ENCODE measurements around the gene PCBP3.

The PCBP3 gene

DNA sequence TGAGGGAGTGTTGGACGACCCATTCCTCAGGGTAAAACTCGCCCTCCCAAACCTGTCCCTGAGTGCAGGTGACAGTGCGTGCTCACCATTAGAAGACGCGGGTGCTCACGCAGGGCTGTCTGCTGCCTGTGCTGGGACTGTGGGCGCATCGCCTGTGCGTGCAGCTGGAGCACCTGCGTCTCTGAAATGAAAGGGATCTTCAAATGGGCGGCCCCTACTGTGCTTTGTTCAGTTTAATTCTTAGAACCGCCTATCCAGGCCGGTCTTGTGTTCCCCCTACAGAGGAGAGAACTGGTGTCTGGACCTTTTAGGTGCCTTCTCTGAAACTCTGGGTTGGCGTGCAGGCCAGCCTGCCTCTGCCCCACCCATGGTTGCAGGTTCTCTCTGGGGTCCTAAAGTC lies 125.8 kb downstream of the PCBP3 start:
- peaks cover 0 to 66% (median 39%) of the 10 kb centered on the region in 11 experiments; a peak in 14 of 22 replicates for H3K36me3 ChIP-seq
- H3K4me2 ChIP-seq, result no peak overlapping the region
- H3K4me3 ChIP-seq, result no peak overlapping the region
- H3K27ac ChIP-seq, result no peak overlapping the region
- H3K9me3 ChIP-seq (replicated peaks in 1 of 11), result peaks cover 4 to 24% (median 23%) of the 10 kb centered on the region in 11 experiments; a peak in 21 of 22 replicates
- H4K20me1 ChIP-seq, result peaks cover 0 to 64% (median 8%) of the 10 kb centered on the region in 11 experiments; a peak in 9 of 22 replicates
- TF ChIP-seq Cebpa-rat (IDR thresholded peaks at IDR 0.05), result no peak
- peaks cover 11 to 26% (median 20%) of the 10 kb centered on the region in 10 experiments for H3K4me1 ChIP-seq
- no peak overlapping the region for H3K9ac ChIP-seq
- H3K27me3 ChIP-seq, result no peaks in the 10 kb centered on the region

- Histone ChIP-seq H3K9ac (no peak overlapping the region), H3K4me3 (no peak overlapping the region), H3K4me1 (peaks cover 11 to 32% (median 23%) of the 10 kb centered on the region in 10 experiments), H4K20me1 (peaks cover 0 to 58% (median 8%) of the 10 kb centered on the region in 11 experiments; a peak in 9 of 22 replicates), H3K4me2 (no peak overlapping the region), H3K27me3 (no peaks in the 10 kb centered on the region), H3K9me3 (replicated peaks in 1 of 11) (peaks cover 4 to 29% (median 23%) of the 10 kb centered on the region in 11 experiments; a peak in 21 of 22 replicates), H3K36me3 (peaks cover 0 to 67% (median 37%) of the 10 kb centered on the region in 11 experiments; a peak in 14 of 22 replicates), H3K27ac (no peak overlapping the region)
- TF ChIP-seq Cebpa-rat (IDR thresholded peaks at IDR 0.05), result no peak
Measured at GRCh38 chr21:45769896-45770295, 126.4 kb downstream of the PCBP3 start.

GRCh38 chr21:45772180-45772579 lies 128.7 kb downstream of the PCBP3 start:
- Histone ChIP-seq H3K4me1 (peaks cover 10 to 34% (median 20%) of the 10 kb centered on the region in 10 experiments), H3K9ac (no peak overlapping the region), H3K36me3 (peaks cover 0 to 66% (median 27%) of the 10 kb centered on the region in 11 experiments; a peak in 16 of 22 replicates), H4K20me1 (peaks cover 0 to 36% (median 5%) of the 10 kb centered on the region in 11 experiments; a peak in 9 of 22 replicates), H3K27ac (no peak overlapping the region), H3K4me2 (no peak overlapping the region), H3K9me3 (replicated peaks in 1 of 11) (peaks cover 16 to 49% (median 41%) of the 10 kb centered on the region in 11 experiments), H3K27me3 (no peaks in the 10 kb centered on the region), H3K4me3 (no peak overlapping the region)
- TF ChIP-seq Cebpa-rat (IDR thresholded peaks at IDR 0.05), result no peak

GRCh38 chr21:45774291-45774690 lies 130.8 kb downstream of the PCBP3 start:
- H4K20me1 ChIP-seq, result peaks cover 0 to 24% (median 0%) of the 10 kb centered on the region in 11 experiments; a peak in 4 of 22 replicates
- H3K27me3 ChIP-seq, result no peaks in the 10 kb centered on the region
- peak overlapping the region in 5 of 11 experiments; percentile 2 to 70 (median 40); a peak in 7 of 22 replicates for H3K4me2 ChIP-seq
- no peak overlapping the region for H3K27ac ChIP-seq
- no peak overlapping the region for H3K9ac ChIP-seq
- H3K9me3 ChIP-seq (replicated peaks in 1 of 11), result peaks cover 31 to 70% (median 63%) of the 10 kb centered on the region in 11 experiments
- H3K4me1 ChIP-seq, result peaks cover 0 to 31% (median 8%) of the 10 kb centered on the region in 10 experiments; a peak in 13 of 20 replicates
- peaks cover 0 to 67% (median 35%) of the 10 kb centered on the region in 11 experiments; a peak in 18 of 22 replicates for H3K36me3 ChIP-seq
- TF ChIP-seq Cebpa-rat (IDR thresholded peaks at IDR 0.05), result no peak
- H3K4me3 ChIP-seq, result no peak overlapping the region; a peak in 1 of 20 replicates

- peak overlapping the region in 1 of 10 experiments; percentile 7; a peak in 1 of 20 replicates for H3K4me3 ChIP-seq
- no peak overlapping the region for H3K27ac ChIP-seq
- H3K9ac ChIP-seq, result no peak overlapping the region
- peaks cover 0 to 19% (median 8%) of the 10 kb centered on the region in 10 experiments; a peak in 11 of 20 replicates for H3K4me1 ChIP-seq
- peaks cover 0 to 17% (median 0%) of the 10 kb centered on the region in 11 experiments; a peak in 2 of 22 replicates for H4K20me1 ChIP-seq
- no peak for TF ChIP-seq Cebpa-rat (IDR thresholded peaks at IDR 0.05)
- no peak overlapping the region for H3K4me2 ChIP-seq
- peaks cover 31 to 78% (median 67%) of the 10 kb centered on the region in 11 experiments for H3K9me3 ChIP-seq (replicated peaks in 1 of 11)
- no peaks in the 10 kb centered on the region for H3K27me3 ChIP-seq
- peaks cover 0 to 83% (median 36%) of the 10 kb centered on the region in 11 experiments; a peak in 18 of 22 replicates for H3K36me3 ChIP-seq
Measured at GRCh38 chr21:45776971-45777370, 133.4 kb downstream of the PCBP3 start.

GRCh38 chr21:45778686-45779085 lies 135.2 kb downstream of the PCBP3 start:
- no peak overlapping the region for H3K9ac ChIP-seq
- no peaks in the 10 kb centered on the region for H3K27me3 ChIP-seq
- H3K27ac ChIP-seq, result no peak overlapping the region
- H3K9me3 ChIP-seq (replicated peaks in 1 of 11), result peaks cover 23 to 60% (median 49%) of the 10 kb centered on the region in 11 experiments
- TF ChIP-seq Cebpa-rat (IDR thresholded peaks at IDR 0.05), result no peak
- peak overlapping the region in 1 of 11 experiments; percentile 26; a peak in 1 of 22 replicates for H3K4me2 ChIP-seq
- H4K20me1 ChIP-seq, result peaks cover 0 to 17% (median 0%) of the 10 kb centered on the region in 11 experiments; a peak in 2 of 22 replicates
- H3K36me3 ChIP-seq, result peaks cover 0 to 67% (median 36%) of the 10 kb centered on the region in 11 experiments; a peak in 18 of 22 replicates
- no peak overlapping the region for H3K4me3 ChIP-seq
- H3K4me1 ChIP-seq, result peaks cover 0 to 16% (median 8%) of the 10 kb centered on the region in 10 experiments; a peak in 11 of 20 replicates

DNA sequence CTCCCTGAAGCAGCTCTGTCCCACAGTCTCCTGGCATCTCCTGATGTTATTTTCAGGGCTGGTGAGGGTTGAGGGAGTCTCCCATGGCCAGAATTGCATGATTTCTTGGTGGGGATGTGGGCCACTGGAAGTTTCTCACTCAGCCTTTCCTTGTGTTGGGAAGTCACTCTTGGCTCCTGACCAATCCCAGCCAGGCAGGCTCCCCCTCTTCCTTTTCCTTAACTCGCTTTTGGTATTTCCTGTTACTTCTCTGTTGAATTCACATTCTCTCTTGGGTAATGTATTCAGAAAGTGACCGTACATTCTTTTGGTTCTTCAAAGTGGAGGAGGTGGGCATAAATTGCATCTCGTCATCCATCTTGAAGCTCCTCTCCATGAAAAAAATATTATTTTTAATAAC lies 135.7 kb downstream of the PCBP3 start:
- Histone ChIP-seq H3K27me3 (no peaks in the 10 kb centered on the region), H3K9me3 (replicated peaks in 1 of 11) (peaks cover 23 to 55% (median 44%) of the 10 kb centered on the region in 11 experiments)

DNA sequence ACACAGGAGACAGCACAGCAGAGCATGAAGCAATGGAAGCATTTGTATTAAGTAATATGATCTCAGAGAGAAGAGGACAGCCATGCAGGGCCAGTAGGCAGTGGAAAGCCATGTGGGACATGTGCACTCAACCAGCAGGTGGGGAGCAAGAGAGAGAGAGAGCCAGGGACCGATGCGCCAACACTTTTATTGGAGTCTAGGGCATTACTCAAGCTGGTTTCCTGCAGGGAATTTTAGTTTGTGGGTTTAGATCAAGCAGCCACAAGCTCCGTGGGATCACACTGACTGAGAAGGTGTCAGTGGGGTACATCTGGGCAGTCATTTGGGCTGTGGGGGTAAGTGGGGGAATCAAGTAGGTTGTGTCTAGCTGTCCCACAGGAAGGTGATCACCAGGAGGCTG lies 137.1 kb downstream of the PCBP3 start:
- H3K9me3 ChIP-seq (replicated peaks in 1 of 11), result peaks cover 23 to 49% (median 40%) of the 10 kb centered on the region in 11 experiments
- H3K4me3 ChIP-seq, result no peak overlapping the region
- H3K4me2 ChIP-seq, result peak overlapping the region in 2 of 11 experiments; percentile 7 to 20; a peak in 3 of 22 replicates
- TF ChIP-seq Cebpa-rat (IDR thresholded peaks at IDR 0.05), result no peak
- no peak overlapping the region for H3K27ac ChIP-seq
- H3K36me3 ChIP-seq, result peaks cover 0 to 54% (median 36%) of the 10 kb centered on the region in 11 experiments; a peak in 18 of 22 replicates
- H3K9ac ChIP-seq, result no peak overlapping the region
- H3K27me3 ChIP-seq, result no peaks in the 10 kb centered on the region
- peaks cover 0 to 14% (median 0%) of the 10 kb centered on the region in 10 experiments; a peak in 3 of 20 replicates for H3K4me1 ChIP-seq
- H4K20me1 ChIP-seq, result peaks cover 0 to 17% (median 0%) of the 10 kb centered on the region in 11 experiments; a peak in 2 of 22 replicates

More for the DNA sequence above, 135.7 kb downstream of the PCBP3 start:
- Histone ChIP-seq H3K4me1 (peaks cover 0 to 14% (median 5%) of the 10 kb centered on the region in 10 experiments; a peak in 11 of 20 replicates), H3K36me3 (peaks cover 0 to 63% (median 36%) of the 10 kb centered on the region in 11 experiments; a peak in 18 of 22 replicates), H3K4me3 (no peak overlapping the region), H3K9ac (no peak overlapping the region), H4K20me1 (peaks cover 0 to 17% (median 0%) of the 10 kb centered on the region in 11 experiments; a peak in 2 of 22 replicates), H3K27ac (no peak overlapping the region), H3K4me2 (peak overlapping the region in 1 of 11 experiments; percentile 26; a peak in 1 of 22 replicates)
- no peak for TF ChIP-seq Cebpa-rat (IDR thresholded peaks at IDR 0.05)

GRCh38 chr21:45781741-45782140 lies 138.2 kb downstream of the PCBP3 start:
- no peak for TF ChIP-seq Cebpa-rat (IDR thresholded peaks at IDR 0.05)
- H3K9me3 ChIP-seq (replicated peaks in 1 of 11), result peaks cover 16 to 39% (median 31%) of the 10 kb centered on the region in 11 experiments
- peaks cover 0 to 19% (median 0%) of the 10 kb centered on the region in 11 experiments; a peak in 3 of 22 replicates for H4K20me1 ChIP-seq
- no peak overlapping the region for H3K27ac ChIP-seq
- H3K4me3 ChIP-seq, result no peak overlapping the region
- H3K9ac ChIP-seq, result no peak overlapping the region
- peaks cover 0 to 51% (median 34%) of the 10 kb centered on the region in 11 experiments; a peak in 18 of 22 replicates for H3K36me3 ChIP-seq
- H3K27me3 ChIP-seq, result no peaks in the 10 kb centered on the region
- no peak overlapping the region for H3K4me2 ChIP-seq
- peaks cover 0 to 14% (median 0%) of the 10 kb centered on the region in 10 experiments; a peak in 3 of 20 replicates for H3K4me1 ChIP-seq
